ENCODE measurements around the gene NCBP2. TPM values are rescaled to one million over a fixed set of nuclear protein-coding genes. Genes with fewer than 3 reads are reported as not detected.

Gene NCBP2
- total RNA-seq, 1 donor from 2014 or later, result 54.7 TPM

DNA sequence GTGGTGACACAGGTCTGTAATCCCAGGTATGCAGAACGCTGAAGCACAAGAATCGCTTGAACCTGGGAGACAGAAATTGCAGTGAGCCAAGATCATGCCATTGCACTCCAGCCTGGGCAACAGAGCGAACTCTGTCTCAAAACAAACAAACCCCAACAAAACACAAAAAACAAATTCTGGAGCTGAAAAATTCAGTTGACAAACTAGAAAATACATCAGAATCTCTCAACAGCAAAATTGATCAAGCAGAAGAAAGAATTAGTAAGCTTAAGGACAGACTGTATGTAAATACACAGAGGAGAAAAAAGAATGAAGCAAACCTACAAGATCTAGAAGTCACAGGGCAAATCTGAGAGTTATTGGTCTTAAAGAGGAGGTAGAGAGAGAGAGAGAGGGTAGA is 25.3 kb downstream of the NCBP2 start:
- ATAC-seq (no peak), DNase-seq (no peak)
- Histone ChIP-seq H3K36me3 (peaks cover 12% of the 10 kb centered on the region), H3K4me1 (no peaks in the 10 kb centered on the region), H3K27me3 (no peaks in the 10 kb centered on the region), H3K27ac (no peak overlapping the region), H3K9me3 (no peaks in the 10 kb centered on the region), H3K4me3 (no peak overlapping the region)
- no peak for TF ChIP-seq CTCF (IDR thresholded peaks at IDR 0.05)
- intact Hi-C loops (cut with DNase I), result no loop called here

- DNase-seq (no peak), ATAC-seq (no peak)
- H3K27ac ChIP-seq, result no peak overlapping the region
- peaks cover 7% of the 10 kb centered on the region for H3K36me3 ChIP-seq
- no peaks in the 10 kb centered on the region for H3K27me3 ChIP-seq
- TF ChIP-seq CTCF (IDR thresholded peaks at IDR 0.05), result no peak
- no peaks in the 10 kb centered on the region for H3K9me3 ChIP-seq
- H3K4me3 ChIP-seq, result no peak overlapping the region
- no peaks in the 10 kb centered on the region for H3K4me1 ChIP-seq
- intact Hi-C loops (cut with DNase I), result no loop called here
Measured at GRCh38 chr3:196916221-196916620, 26.1 kb downstream of the NCBP2 start.

- peaks cover 7% of the 10 kb centered on the region for H3K36me3 ChIP-seq
- TF ChIP-seq CTCF (IDR thresholded peaks at IDR 0.05), result no peak
- ATAC-seq (peak; percentile 60), DNase-seq (no peak)
- H3K9me3 ChIP-seq, result no peaks in the 10 kb centered on the region
- intact Hi-C loops (cut with DNase I), result no loop called here
- no peaks in the 10 kb centered on the region for H3K27me3 ChIP-seq
- no peaks in the 10 kb centered on the region for H3K4me1 ChIP-seq
- H3K4me3 ChIP-seq, result no peak overlapping the region
- H3K27ac ChIP-seq, result no peak overlapping the region
Measured at GRCh38 chr3:196915375-196915774, 27.0 kb downstream of the NCBP2 start.

DNA sequence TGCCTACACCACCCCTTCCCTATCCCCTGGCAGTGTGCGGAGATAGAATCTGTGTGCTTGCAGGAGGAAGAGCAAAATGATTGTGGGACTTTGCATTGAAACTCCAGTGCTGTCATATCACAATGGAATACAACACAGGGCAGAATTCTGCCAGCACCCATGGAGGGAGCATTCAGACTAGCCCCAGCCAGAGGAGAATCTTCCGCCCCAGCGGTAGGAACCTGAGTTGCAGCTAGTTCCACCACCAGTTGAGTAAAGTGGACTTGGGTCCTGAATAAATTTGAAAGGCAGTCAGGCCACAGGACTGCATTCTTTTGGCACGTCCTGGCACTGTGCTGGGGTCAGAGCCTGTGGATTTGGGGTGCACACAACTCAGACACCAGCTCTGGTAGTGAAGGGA is 27.5 kb downstream of the NCBP2 start:
- ATAC-seq (no peak), DNase-seq (no peak)
- no peak for TF ChIP-seq CTCF (IDR thresholded peaks at IDR 0.05)
- intact Hi-C loops (cut with DNase I), result no loop called here
- H3K36me3 ChIP-seq, result peaks cover 7% of the 10 kb centered on the region
- no peak overlapping the region for H3K4me3 ChIP-seq
- H3K9me3 ChIP-seq, result no peaks in the 10 kb centered on the region
- H3K27ac ChIP-seq, result no peak overlapping the region
- H3K27me3 ChIP-seq, result no peaks in the 10 kb centered on the region
- H3K4me1 ChIP-seq, result no peaks in the 10 kb centered on the region

DNA sequence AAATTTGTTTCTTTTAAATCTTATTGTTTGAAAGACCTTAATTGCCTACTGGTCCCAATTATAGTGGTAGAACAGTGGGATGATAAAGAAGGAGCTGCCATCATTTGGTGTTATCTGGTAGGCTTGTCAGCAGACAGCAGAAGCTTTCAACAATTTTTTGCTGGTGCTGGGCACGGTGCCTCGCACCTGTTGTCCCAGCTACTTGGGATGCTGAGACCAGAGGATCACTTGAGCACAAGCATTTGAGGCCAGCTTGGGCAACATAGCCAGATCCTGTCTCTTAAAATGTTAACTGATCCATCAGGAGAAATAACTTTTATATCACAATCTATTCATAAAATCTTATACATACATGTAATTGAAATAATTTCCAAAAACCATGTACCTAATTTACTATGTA is 38.6 kb downstream of the NCBP2 start:
- DNase-seq (no peak), ATAC-seq (no peak)
- Histone ChIP-seq H3K27ac (no peak overlapping the region), H3K36me3 (peaks cover 78% of the 10 kb centered on the region), H3K4me3 (no peak overlapping the region), H3K27me3 (no peaks in the 10 kb centered on the region), H3K4me1 (no peaks in the 10 kb centered on the region), H3K9me3 (no peaks in the 10 kb centered on the region)
- TF ChIP-seq CTCF (IDR thresholded peaks at IDR 0.05), result no peak
- intact Hi-C loops (cut with DNase I), result no loop called here

DNA sequence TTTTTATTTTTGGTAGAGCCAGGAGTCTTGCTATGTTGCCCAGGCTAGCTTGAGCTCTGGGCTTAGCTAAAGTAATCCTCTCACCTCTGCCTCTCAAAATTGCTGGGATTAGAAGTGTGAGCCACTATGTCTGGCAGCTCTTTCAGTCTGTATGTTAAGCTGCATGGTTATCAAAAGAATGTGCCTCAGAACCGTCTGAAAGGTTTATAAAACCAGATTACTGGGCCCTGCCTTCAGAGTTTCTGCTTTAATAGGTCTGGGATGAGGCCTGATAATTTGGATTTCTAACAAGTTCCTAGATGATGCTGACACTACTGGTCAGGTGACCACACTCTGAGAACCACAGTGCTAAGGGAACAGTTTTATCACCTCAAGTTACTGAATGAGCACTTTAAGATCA is 40.0 kb downstream of the NCBP2 start:
- no peak overlapping the region for H3K4me3 ChIP-seq
- no peak for DNase-seq
- H3K9me3 ChIP-seq, result no peaks in the 10 kb centered on the region
- no peak for ATAC-seq
- H3K4me1 ChIP-seq, result no peaks in the 10 kb centered on the region
- TF ChIP-seq CTCF (IDR thresholded peaks at IDR 0.05), result no peak
- H3K27me3 ChIP-seq, result no peaks in the 10 kb centered on the region
- intact Hi-C loops (cut with DNase I), result no loop called here
- no peak overlapping the region for H3K27ac ChIP-seq
- H3K36me3 ChIP-seq, result peaks cover 72% of the 10 kb centered on the region

All from upper lobe of right lung (tissue), 1 donor.